ENCODE data around the gene TMEM18. TPM values are rescaled to one million over a fixed set of nuclear protein-coding genes. Genes with fewer than 3 reads are reported as not detected.

Gene TMEM18
- total RNA-seq, 2 donors from 2014 or later: 16.4 to 19.6 TPM

GRCh38 chr2:678964-679363 lies 1.8 kb upstream of the TMEM18 start:
- Histone ChIP-seq H3K27me3 (no peaks in the 10 kb centered on the region), H3K4me1 (no peaks in the 10 kb centered on the region), H3K9ac (ENCODE audit: low read depth in 2 of 2, low read length in 2 of 2) (no peak overlapping the region), H3K27ac (no peak overlapping the region), H3K4me3 (no peak overlapping the region), H3K9me3 (no peaks in the 10 kb centered on the region), H3K36me3 (no peaks in the 10 kb centered on the region)
- no peak for DNase-seq
- no peak for TF ChIP-seq CTCF (IDR thresholded peaks at IDR 0.05)
- intact Hi-C loops (cut with DNase I): no loop called here

GRCh38 chr2:677959-678550 lies 849 bp upstream of the TMEM18 start:
- Histone ChIP-seq H3K4me1 (no peaks in the 10 kb centered on the region), H3K27ac (peak overlapping the region; percentile 97), H3K9me3 (no peaks in the 10 kb centered on the region), H3K4me3 (peak overlapping the region; percentile 59), H3K27me3 (no peaks in the 10 kb centered on the region), H3K36me3 (no peaks in the 10 kb centered on the region), H3K9ac (ENCODE audit: low read depth in 2 of 2, low read length in 2 of 2) (peak overlapping the region; percentile 91 to 98)
- TF ChIP-seq CTCF (IDR thresholded peaks at IDR 0.05): no peak
- intact Hi-C loops (cut with DNase I): no loop called here
- no peak for DNase-seq

GRCh38 chr2:676647-677055 lies 555 bp downstream of the TMEM18 start:
- Histone ChIP-seq H3K9ac (ENCODE audit: low read depth in 2 of 2, low read length in 2 of 2) (peak overlapping the region in 1 of 2 donors; percentile 62), H3K27ac (peak overlapping the region; percentile 28)

GRCh38 chr2:675982-676646 lies 1.1 kb downstream of the TMEM18 start:
- Histone ChIP-seq H3K9me3 (no peaks in the 10 kb centered on the region), H3K9ac (ENCODE audit: low read depth in 2 of 2, low read length in 2 of 2) (peak overlapping the region in 1 of 2 donors; percentile 62), H3K36me3 (no peaks in the 10 kb centered on the region), H3K4me1 (no peaks in the 10 kb centered on the region), H3K27ac (peak overlapping the region; percentile 28), H3K4me3 (peak overlapping the region; percentile 58), H3K27me3 (no peaks in the 10 kb centered on the region)
- TF ChIP-seq CTCF (IDR thresholded peaks at IDR 0.05): no peak
- intact Hi-C loops (cut with DNase I): no loop called here
- DNase-seq: peak; percentile 47

More at GRCh38 chr2:676647-677055, 555 bp downstream of the TMEM18 start:
- H3K4me3 ChIP-seq: peak overlapping the region; percentile 58
- no peak for TF ChIP-seq CTCF (IDR thresholded peaks at IDR 0.05)
- H3K4me1 ChIP-seq: no peaks in the 10 kb centered on the region
- DNase-seq: peak; percentile 99
- no peaks in the 10 kb centered on the region for H3K27me3 ChIP-seq
- H3K36me3 ChIP-seq: no peaks in the 10 kb centered on the region
- H3K9me3 ChIP-seq: no peaks in the 10 kb centered on the region
- intact Hi-C loops (cut with DNase I): no loop called here

GRCh38 chr2:675460-675859 lies 1.7 kb downstream of the TMEM18 start:
- no peaks in the 10 kb centered on the region for H3K27me3 ChIP-seq
- intact Hi-C loops (cut with DNase I): no loop called here
- H3K36me3 ChIP-seq: no peaks in the 10 kb centered on the region
- no peak for TF ChIP-seq CTCF (IDR thresholded peaks at IDR 0.05)
- H3K9me3 ChIP-seq: no peaks in the 10 kb centered on the region
- H3K27ac ChIP-seq: no peak overlapping the region
- no peaks in the 10 kb centered on the region for H3K4me1 ChIP-seq
- no peak overlapping the region for H3K4me3 ChIP-seq
- DNase-seq: no peak
- H3K9ac ChIP-seq (ENCODE audit: low read depth in 2 of 2, low read length in 2 of 2): no peak overlapping the region

Measured in colonic mucosa (tissue), 4 donors.